ENCODE data around the gene OR1J4.

- TF ChIP-seq EZH2phosphoT487 (IDR thresholded peaks at IDR 0.05; ENCODE audit: insufficient read depth, low read depth) (no peak), EZH2 (IDR thresholded peaks at IDR 0.05; ENCODE audit: insufficient read depth, poor library complexity, severe bottlenecking) (no peak)
Observed at GRCh38 chr9:122479062-122479461, 39.9 kb upstream of the OR1J4 start.
